Neural progenitor cell (in vitro differentiated cells): ENCODE measurements around the gene MYH7B.

ENCODE experiments used
- EZH2 ChIP-seq: fragments of 200-600 bp; sonication (generic); IDR thresholded peaks from 2 replicates; pipeline ENCODE4 v1.6.1; 2017; ENCODE audit warnings: antibody characterized with exemption, mild to moderate bottlenecking, moderate library complexity
- TF ChIP-seq, protein P1 (sequence below): fragments of 200-600 bp; sonication (generic); IDR thresholded peaks from 2 replicates; pipeline ENCODE4 v1.5.1; 2017; ENCODE audit warnings: antibody characterized with exemption, mild to moderate bottlenecking

DNA sequence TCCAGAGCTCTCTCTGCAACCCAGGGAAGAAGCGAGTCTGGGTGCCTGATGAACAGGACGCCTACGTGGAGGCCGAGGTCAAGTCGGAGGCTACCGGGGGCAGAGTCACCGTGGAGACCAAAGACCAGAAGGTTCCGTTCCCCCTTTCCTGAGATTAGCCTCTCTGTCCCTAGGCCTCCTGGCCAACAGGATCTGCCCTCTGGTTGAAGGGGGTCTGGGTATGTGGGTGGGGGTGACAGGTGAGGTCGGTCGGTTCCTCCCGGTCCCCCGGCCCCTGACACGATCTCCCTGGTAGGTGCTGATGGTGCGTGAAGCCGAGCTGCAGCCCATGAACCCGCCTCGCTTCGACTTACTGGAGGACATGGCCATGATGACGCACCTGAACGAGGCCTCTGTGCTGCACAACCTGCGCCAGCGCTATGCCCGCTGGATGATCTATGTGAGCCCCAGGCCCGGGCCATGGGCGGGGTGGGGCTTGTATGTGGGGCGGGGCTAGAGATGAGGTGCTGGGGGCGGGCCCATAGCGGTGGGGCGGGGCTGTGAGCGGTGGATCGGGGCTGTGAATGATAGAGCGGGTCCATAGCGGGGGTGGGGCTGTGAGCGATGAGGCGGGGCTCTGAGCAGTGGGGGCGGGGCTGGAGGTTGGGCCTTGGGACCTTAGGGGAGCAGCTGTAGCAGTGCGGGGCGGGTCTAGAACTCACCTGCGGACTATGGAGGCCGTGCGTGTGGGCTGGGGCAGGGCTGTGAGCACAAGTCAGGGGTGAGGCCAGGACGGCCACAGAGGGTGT is 23.9 kb downstream of the MYH7B start:
- TF ChIP-seq, protein P1, sequence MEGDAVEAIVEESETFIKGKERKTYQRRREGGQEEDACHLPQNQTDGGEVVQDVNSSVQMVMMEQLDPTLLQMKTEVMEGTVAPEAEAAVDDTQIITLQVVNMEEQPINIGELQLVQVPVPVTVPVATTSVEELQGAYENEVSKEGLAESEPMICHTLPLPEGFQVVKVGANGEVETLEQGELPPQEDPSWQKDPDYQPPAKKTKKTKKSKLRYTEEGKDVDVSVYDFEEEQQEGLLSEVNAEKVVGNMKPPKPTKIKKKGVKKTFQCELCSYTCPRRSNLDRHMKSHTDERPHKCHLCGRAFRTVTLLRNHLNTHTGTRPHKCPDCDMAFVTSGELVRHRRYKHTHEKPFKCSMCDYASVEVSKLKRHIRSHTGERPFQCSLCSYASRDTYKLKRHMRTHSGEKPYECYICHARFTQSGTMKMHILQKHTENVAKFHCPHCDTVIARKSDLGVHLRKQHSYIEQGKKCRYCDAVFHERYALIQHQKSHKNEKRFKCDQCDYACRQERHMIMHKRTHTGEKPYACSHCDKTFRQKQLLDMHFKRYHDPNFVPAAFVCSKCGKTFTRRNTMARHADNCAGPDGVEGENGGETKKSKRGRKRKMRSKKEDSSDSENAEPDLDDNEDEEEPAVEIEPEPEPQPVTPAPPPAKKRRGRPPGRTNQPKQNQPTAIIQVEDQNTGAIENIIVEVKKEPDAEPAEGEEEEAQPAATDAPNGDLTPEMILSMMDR, result no peak
- no peak for TF ChIP-seq EZH2
